Parathyroid adenoma (tissue), 2 donors: ENCODE data around the gene MCCC2.

Experiments
- H2AFZ ChIP-seq: fragments of 300-600 bp; sonication (generic); one replicate; pipeline ENCODE4 v1.7.0; 2017; ENCODE audit warnings: antibody characterized with exemption, mild to moderate bottlenecking
- H3K27ac ChIP-seq: fragments of 300-600 bp; sonication (generic); one replicate; pipeline ENCODE4 v1.7.0; 2017
- H3K27me3 ChIP-seq: fragments of 300-600 bp; sonication (generic); one replicate; pipeline ENCODE4 v1.7.0; 2017; ENCODE audit warnings: low read length; ENCODE audit not compliant: control insufficient read depth, insufficient read depth
- H3K36me3 ChIP-seq: fragments of 300-600 bp; sonication (generic); one replicate; pipeline ENCODE4 v1.7.0; 2017; ENCODE audit warnings: low read length; ENCODE audit not compliant: control insufficient read depth, insufficient read depth
- H3K4me1 ChIP-seq: fragments of 300-600 bp; sonication (generic); one replicate; pipeline ENCODE4 v1.7.0; 2017; ENCODE audit warnings: control low read depth
- H3K4me2 ChIP-seq: fragments of 300-600 bp; sonication (generic); one replicate; pipeline ENCODE4 v1.7.0; 2017; ENCODE audit warnings: low read length
- H3K4me3 ChIP-seq: fragments of 300-600 bp; sonication (generic); one replicate; pipeline ENCODE4 v1.7.0; 2017; ENCODE audit warnings: low read depth, low read length
- H3K79me2 ChIP-seq: fragments of 300-600 bp; sonication (generic); one replicate; pipeline ENCODE4 v1.7.0; 2017; ENCODE audit warnings: control low read depth
- H3K9ac ChIP-seq: fragments of 300-600 bp; sonication (generic); one replicate; pipeline ENCODE4 v1.7.0; 2017; ENCODE audit warnings: mild to moderate bottlenecking
- H3K9me3 ChIP-seq: fragments of 300-600 bp; sonication (generic); one replicate; pipeline ENCODE4 v1.7.0; 2017; ENCODE audit warnings: low read length; ENCODE audit not compliant: control insufficient read depth
- TF ChIP-seq, protein P1 (sequence below): fragments of 300-600 bp; sonication (generic); IDR thresholded peaks from one replicate; pipeline ENCODE4 v1.7.0; 2017; ENCODE audit warnings: antibody characterized with exemption, mild to moderate bottlenecking
- donor health status: primary hyperparathyroidism.

The MCCC2 gene

DNA sequence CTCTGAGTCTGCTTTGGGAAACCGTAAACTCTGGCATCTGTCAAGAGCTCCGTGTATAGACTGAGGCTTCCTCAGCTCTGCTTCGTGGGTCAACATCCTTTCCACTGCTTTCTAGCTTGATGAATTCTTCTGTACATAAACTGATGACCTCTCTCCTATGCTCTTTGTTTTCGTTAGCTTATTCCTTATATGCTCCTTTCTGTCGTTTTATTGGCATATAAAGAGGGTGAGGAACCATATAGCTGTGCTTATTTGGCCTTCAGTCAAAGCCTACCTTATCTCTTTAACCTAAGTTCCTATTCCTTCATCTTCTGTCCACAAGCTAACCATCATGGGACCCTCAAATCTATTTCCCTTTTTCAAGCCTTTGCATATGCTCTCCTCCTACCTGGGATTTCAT lies 92.6 kb downstream of the MCCC2 start:
- TF ChIP-seq, protein P1, sequence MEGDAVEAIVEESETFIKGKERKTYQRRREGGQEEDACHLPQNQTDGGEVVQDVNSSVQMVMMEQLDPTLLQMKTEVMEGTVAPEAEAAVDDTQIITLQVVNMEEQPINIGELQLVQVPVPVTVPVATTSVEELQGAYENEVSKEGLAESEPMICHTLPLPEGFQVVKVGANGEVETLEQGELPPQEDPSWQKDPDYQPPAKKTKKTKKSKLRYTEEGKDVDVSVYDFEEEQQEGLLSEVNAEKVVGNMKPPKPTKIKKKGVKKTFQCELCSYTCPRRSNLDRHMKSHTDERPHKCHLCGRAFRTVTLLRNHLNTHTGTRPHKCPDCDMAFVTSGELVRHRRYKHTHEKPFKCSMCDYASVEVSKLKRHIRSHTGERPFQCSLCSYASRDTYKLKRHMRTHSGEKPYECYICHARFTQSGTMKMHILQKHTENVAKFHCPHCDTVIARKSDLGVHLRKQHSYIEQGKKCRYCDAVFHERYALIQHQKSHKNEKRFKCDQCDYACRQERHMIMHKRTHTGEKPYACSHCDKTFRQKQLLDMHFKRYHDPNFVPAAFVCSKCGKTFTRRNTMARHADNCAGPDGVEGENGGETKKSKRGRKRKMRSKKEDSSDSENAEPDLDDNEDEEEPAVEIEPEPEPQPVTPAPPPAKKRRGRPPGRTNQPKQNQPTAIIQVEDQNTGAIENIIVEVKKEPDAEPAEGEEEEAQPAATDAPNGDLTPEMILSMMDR, result no peak
- no peak overlapping the region for H3K9ac ChIP-seq
- H3K4me1 ChIP-seq, result no peaks in the 10 kb centered on the region
- H3K27ac ChIP-seq, result no peak overlapping the region
- no peaks in the 10 kb centered on the region for H3K27me3 ChIP-seq
- H2AFZ ChIP-seq, result no peak overlapping the region
- no peak overlapping the region for H3K4me2 ChIP-seq
- no peaks in the 10 kb centered on the region for H3K79me2 ChIP-seq
- H3K4me3 ChIP-seq, result no peak overlapping the region
- no peaks in the 10 kb centered on the region for H3K9me3 ChIP-seq
- H3K36me3 ChIP-seq, result no peaks in the 10 kb centered on the region

DNA sequence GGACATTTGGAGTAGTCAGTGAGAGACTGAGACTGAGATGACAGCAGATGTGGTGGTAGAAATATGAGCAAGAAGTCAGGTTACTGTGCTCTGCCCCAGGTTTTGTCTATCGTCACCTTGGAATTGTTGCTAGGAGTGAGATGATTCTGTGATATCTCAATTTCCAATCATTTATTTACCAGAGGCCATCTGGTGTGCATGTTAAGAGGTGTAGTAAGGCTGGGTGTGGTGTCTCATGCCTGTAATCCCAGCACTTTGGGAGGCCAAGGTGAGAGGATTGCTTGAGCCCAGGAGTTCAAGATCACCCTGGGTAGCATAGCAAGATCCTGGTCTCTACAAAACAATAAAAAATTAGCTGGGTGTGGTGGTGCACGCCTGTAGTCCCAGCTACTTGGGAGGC lies 93.4 kb downstream of the MCCC2 start:
- no peak overlapping the region for H3K4me2 ChIP-seq
- no peaks in the 10 kb centered on the region for H3K27me3 ChIP-seq
- no peaks in the 10 kb centered on the region for H3K4me1 ChIP-seq
- H3K79me2 ChIP-seq, result no peaks in the 10 kb centered on the region
- no peak overlapping the region for H2AFZ ChIP-seq
- H3K4me3 ChIP-seq, result no peak overlapping the region
- no peaks in the 10 kb centered on the region for H3K36me3 ChIP-seq
- no peak overlapping the region for H3K27ac ChIP-seq
- no peak overlapping the region for H3K9ac ChIP-seq
- TF ChIP-seq, protein P1, result no peak
- H3K9me3 ChIP-seq, result no peaks in the 10 kb centered on the region

DNA sequence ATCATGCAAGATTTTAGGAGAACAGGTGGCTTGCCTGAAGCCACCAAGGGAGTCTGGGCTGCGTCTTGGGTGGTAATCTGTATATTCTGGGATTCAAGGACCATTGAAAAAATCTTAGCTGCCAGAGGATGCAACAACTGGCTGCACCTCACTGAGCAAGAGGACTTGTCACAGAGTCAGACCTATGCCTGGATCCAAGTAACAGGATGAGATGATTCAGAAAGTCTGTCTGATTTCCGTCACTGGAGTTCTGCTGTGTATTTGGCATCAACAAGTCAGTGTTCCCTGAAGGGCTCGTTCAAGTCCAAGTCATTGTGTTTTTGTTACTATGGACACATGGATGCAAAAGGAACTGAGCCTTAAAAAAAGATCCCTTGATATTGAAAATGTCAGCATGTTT lies 94.2 kb downstream of the MCCC2 start:
- Histone ChIP-seq H3K4me2 (no peak overlapping the region), H3K9ac (no peak overlapping the region), H3K27me3 (no peaks in the 10 kb centered on the region), H3K4me1 (no peaks in the 10 kb centered on the region), H3K27ac (no peak overlapping the region), H3K4me3 (no peak overlapping the region), H3K9me3 (no peaks in the 10 kb centered on the region), H3K79me2 (no peaks in the 10 kb centered on the region), H3K36me3 (no peaks in the 10 kb centered on the region), H2AFZ (no peak overlapping the region)
- TF ChIP-seq, protein P1, result no peak

DNA sequence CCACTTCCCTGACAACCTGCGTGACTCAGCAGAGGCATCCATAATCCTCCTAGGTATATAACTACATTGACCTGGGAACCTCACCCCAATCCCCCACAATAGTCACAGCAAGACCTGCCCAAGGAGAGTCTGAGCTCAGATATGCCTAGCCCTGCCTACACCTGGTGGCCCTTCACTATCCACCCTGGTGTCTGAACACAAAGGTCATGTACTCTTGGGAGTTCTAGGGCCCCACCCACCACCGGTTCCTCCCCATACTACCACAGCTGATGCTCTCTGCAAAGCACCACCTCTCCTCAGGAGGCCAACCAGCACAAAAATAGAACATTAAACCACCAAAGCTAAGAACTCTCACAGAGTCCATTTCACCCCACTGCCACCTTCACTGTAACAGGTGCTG lies 97.2 kb downstream of the MCCC2 start:
- H3K4me2 ChIP-seq, result no peak overlapping the region
- no peaks in the 10 kb centered on the region for H3K79me2 ChIP-seq
- H3K9ac ChIP-seq, result no peak overlapping the region
- no peak overlapping the region for H2AFZ ChIP-seq
- no peaks in the 10 kb centered on the region for H3K9me3 ChIP-seq
- H3K4me3 ChIP-seq, result no peak overlapping the region
- TF ChIP-seq, protein P1, result no peak
- no peak overlapping the region for H3K27ac ChIP-seq
- H3K27me3 ChIP-seq, result no peaks in the 10 kb centered on the region
- no peaks in the 10 kb centered on the region for H3K4me1 ChIP-seq
- no peaks in the 10 kb centered on the region for H3K36me3 ChIP-seq

DNA sequence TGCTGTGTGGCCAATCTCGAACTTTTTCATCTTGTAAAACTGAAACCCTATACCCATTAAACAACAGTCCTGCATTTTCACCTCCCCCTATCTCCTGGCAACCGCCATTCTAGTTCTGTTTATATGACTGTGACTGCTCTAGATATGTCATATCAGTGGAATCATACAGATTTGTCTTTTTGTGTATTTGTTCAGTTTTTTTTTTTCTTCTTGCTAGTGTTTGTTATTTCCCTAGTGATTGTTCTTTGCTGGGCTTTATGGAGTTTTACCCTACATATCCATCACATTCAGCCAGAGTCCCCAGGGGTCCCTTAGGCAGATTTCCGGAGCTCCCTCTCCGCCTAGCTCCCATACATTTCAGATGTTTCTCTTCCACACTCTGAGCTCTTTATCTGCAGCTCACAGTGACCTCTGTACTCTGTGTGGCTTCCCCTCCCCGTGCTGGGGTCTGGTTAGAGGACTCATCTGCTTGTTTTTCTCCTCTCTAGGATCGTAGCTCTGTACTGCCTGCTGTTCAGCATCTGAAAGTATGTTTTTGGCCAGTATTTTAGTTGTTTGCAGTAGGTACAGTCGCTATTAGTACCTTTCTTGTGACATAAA lies 106.8 kb downstream of the MCCC2 start:
- Histone ChIP-seq H3K4me3 (no peak overlapping the region), H3K36me3 (no peaks in the 10 kb centered on the region), H3K9ac (no peak overlapping the region), H3K27ac (no peak overlapping the region), H3K4me1 (no peaks in the 10 kb centered on the region), H2AFZ (peak overlapping the region; percentile 36), H3K4me2 (no peak overlapping the region), H3K27me3 (no peaks in the 10 kb centered on the region), H3K79me2 (no peaks in the 10 kb centered on the region), H3K9me3 (no peaks in the 10 kb centered on the region)
- TF ChIP-seq, protein P1, result no peak
